ENCODE results near the gene AK5.

DNA sequence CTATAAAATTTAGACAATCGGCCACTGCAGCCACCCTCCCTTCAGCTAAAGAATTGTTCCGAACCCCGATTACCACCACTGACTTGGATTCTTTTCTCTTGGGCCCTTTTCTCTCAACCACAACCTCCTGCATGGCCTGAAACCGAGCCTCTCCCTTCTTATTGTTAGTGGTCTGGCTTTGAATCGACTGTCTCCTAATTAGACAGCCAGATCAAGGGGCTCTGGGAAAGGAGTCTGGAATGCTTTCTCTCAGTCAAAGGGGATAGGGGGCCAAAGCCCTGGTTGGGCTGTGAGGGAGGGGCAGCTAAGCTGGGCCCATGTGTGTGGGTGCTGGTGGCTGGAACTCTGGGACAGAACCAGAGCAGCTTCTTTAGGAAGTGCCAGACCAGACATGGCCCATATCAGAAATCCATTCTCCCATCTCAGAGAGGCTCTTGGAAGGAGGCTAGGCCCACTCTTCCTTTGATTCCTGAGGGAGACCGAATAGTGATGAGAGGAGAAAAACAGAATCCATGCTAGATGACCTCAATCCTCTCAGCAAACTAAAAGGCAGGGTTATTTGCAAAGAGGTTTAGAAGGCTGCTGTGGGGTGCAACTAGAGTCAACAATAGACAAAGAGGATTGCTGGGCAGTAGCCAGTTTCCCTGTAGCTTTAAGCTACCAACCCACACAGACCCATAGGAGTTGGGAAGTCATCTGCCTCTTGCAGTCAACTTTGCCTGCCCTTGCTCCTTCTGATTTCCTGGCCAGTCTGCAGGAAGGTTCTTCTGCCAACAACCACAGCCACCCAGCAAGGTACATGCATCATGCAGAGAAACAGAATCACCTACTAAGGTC is 117.6 kb downstream of the AK5 start:
- TF ChIP-seq, protein P1, sequence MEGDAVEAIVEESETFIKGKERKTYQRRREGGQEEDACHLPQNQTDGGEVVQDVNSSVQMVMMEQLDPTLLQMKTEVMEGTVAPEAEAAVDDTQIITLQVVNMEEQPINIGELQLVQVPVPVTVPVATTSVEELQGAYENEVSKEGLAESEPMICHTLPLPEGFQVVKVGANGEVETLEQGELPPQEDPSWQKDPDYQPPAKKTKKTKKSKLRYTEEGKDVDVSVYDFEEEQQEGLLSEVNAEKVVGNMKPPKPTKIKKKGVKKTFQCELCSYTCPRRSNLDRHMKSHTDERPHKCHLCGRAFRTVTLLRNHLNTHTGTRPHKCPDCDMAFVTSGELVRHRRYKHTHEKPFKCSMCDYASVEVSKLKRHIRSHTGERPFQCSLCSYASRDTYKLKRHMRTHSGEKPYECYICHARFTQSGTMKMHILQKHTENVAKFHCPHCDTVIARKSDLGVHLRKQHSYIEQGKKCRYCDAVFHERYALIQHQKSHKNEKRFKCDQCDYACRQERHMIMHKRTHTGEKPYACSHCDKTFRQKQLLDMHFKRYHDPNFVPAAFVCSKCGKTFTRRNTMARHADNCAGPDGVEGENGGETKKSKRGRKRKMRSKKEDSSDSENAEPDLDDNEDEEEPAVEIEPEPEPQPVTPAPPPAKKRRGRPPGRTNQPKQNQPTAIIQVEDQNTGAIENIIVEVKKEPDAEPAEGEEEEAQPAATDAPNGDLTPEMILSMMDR (IDR thresholded peaks at IDR 0.05), result no peak
- TF ChIP-seq POLR2A (IDR thresholded peaks at IDR 0.05) (no peak), EP300 (IDR thresholded peaks at IDR 0.05) (no peak)
